SIG-M5 treated with dmso at 0.1 percent for 504 hours (cell line): ENCODE measurements around the gene OCSTAMP.

Experiments used
- DNase-seq: peaks from one replicate; lab custom pipeline; 2025; ENCODE audit not compliant: unreplicated experiment; lab: John Stamatoyannopoulos, UW

OCSTAMP gene

GRCh38 chr20:46573788-46574584 lies 23.5 kb upstream of the OCSTAMP start:
- DNase-seq: no peak

- no peak for DNase-seq
These were observed 22.8 kb upstream of the OCSTAMP start for GRCh38 chr20:46573234-46573633.

GRCh38 chr20:46572790-46573189 lies 22.3 kb upstream of the OCSTAMP start:
- DNase-seq: no peak

- DNase-seq: no peak
These were observed 21.7 kb upstream of the OCSTAMP start for GRCh38 chr20:46572153-46572552.

- no peak for DNase-seq
These were observed 21.0 kb upstream of the OCSTAMP start for GRCh38 chr20:46571418-46571817.

GRCh38 chr20:46570956-46571355 lies 20.5 kb upstream of the OCSTAMP start:
- no peak for DNase-seq

GRCh38 chr20:46569961-46570360 lies 19.5 kb upstream of the OCSTAMP start:
- DNase-seq: no peak

GRCh38 chr20:46568570-46569129 lies 18.2 kb upstream of the OCSTAMP start:
- no peak for DNase-seq

GRCh38 chr20:46566125-46566524 lies 15.7 kb upstream of the OCSTAMP start:
- DNase-seq: no peak

GRCh38 chr20:46564241-46564957 lies 13.9 kb upstream of the OCSTAMP start:
- DNase-seq: no peak

GRCh38 chr20:46563860-46564221 lies 13.4 kb upstream of the OCSTAMP start:
- no peak for DNase-seq

GRCh38 chr20:46563170-46563859 lies 12.9 kb upstream of the OCSTAMP start:
- DNase-seq: no peak

- peak; percentile 70 for DNase-seq
These were observed 12.1 kb upstream of the OCSTAMP start for GRCh38 chr20:46562373-46563169.

GRCh38 chr20:46562009-46562372 lies 11.5 kb upstream of the OCSTAMP start:
- no peak for DNase-seq

- DNase-seq: no peak
These were observed 9.4 kb upstream of the OCSTAMP start for GRCh38 chr20:46559685-46560440.

- no peak for DNase-seq
These were observed 8.5 kb upstream of the OCSTAMP start for GRCh38 chr20:46559001-46559400.

GRCh38 chr20:46558511-46558959 lies 8.1 kb upstream of the OCSTAMP start:
- DNase-seq: no peak

GRCh38 chr20:46557231-46557956 lies 6.9 kb upstream of the OCSTAMP start:
- no peak for DNase-seq

- no peak for DNase-seq
These were observed 5.0 kb upstream of the OCSTAMP start for GRCh38 chr20:46555370-46555956.
